ENCODE measurements around the gene ENGASE.

ENGASE gene

GRCh38 chr17:79039886-79040285 is 34.7 kb upstream of the ENGASE start:
- DNase-seq (ENCODE audit: low spot score) = no peak

- DNase-seq (ENCODE audit: low spot score) = no peak
Observed at GRCh38 chr17:79041041-79041570, 33.5 kb upstream of the ENGASE start.

DNA sequence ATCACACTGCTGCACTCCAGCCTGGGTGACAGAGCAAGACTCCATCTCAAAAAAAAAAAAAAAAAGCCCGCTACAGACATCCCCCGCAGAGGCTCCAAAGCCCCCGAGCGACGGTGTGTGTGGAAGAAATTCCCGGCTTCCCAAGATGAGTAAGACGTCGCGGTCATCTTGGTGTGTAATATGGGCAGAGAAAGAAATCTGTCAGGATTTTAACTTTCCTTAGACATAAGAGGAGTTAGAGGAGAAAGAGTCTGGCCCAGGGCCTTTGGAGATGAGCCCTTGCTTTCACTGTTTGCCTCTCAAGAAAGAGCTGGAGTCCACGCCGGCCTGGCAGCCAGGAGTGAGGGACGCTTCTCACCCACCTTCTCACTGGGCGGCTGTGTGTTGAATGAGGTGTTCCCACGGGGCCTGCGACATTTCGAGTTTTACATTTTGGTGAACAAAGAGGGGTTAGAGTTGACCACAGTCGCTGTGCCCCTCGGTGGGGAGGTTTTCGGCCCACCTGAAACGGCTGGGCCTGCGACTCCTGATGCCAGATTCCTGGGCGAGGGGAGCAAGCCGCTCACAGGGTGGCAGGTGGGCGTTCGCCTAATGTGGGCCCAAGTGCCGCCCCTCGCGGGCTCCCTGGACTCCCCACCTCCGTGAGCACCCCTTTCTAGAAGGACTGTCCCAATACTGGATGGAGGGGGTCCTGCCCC is 32.8 kb upstream of the ENGASE start:
- no peak for DNase-seq (ENCODE audit: low spot score)

GRCh38 chr17:79042421-79043190 is 32.0 kb upstream of the ENGASE start:
- peak; percentile 44 for DNase-seq (ENCODE audit: low spot score)

GRCh38 chr17:79043191-79043930 is 31.3 kb upstream of the ENGASE start:
- no peak for DNase-seq (ENCODE audit: low spot score)

DNA sequence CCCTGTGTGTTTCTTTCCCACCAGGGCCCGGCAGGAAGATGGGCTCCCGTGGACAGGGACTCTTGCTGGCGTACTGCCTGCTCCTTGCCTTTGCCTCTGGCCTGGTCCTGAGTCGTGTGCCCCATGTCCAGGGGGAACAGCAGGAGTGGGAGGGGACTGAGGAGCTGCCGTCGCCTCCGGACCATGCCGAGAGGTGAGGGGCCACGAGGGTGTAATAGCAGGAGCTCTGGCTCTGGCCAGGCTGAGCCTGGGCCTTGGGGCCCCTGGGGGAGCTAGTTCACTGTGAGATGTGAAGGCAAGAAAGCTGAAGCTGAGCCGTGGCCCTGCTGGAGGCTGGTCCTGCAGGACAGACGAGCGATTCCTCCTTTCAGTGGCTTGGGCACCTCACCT is 30.7 kb upstream of the ENGASE start:
- DNase-seq (ENCODE audit: low spot score) = no peak

- DNase-seq (ENCODE audit: low spot score) = no peak
Observed at GRCh38 chr17:79044462-79044861, 30.2 kb upstream of the ENGASE start.

- DNase-seq (ENCODE audit: low spot score) = no peak
Observed at GRCh38 chr17:79045001-79045729, 29.5 kb upstream of the ENGASE start.

DNA sequence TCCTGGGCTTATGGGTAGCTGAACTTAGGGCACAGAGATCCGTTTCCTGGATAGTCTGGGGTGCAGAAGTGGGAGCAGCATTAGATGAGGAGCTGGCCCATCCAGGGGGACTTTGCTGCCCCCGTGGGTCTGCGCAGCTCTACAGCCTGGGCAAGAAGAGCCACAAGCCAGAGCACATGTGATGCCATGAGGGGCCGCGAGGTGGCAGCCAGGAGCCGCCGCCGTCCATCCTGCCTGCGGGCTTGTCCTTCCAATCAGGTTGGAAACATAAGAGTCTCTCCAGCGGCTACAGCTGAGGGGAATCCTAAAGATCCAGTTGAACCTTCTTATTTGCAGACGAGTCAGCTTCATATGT is 28.8 kb upstream of the ENGASE start:
- DNase-seq (ENCODE audit: low spot score) = peak; percentile 65

DNA sequence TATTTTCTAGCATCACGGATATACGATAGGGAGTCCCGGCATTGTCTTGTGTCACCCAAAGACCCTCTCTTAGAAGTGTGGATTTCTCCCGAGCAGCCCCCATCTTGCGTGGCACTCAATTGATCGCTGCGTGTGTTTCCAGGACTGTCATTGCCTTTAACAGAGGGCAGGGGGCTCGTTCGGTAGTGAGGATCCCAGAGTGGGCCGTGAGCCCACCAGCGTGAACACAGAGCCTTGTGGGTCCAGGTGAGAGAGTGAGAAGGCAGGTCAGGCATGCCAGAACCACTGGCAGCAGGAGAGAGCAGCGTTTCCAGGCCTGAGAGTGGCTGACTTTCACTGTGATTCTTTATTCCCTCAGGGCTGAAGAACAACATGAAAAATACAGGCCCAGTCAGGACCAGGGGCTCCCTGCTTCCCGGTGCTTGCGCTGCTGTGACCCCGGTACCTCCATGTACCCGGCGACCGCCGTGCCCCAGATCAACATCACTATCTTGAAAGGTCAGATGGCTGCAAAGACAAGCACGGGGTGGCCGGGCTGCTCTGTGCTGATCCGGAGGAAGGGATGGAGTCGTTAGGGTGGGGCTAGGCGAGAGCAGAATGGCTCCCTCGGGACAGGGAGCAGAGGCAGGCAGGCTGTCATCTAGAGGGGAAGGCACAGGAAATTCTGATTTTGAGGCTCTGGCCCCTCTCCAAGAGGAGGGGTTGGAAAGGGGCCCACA is 28.3 kb upstream of the ENGASE start:
- DNase-seq (ENCODE audit: low spot score) = no peak

- DNase-seq (ENCODE audit: low spot score) = no peak
Observed at GRCh38 chr17:79046916-79047280, 27.7 kb upstream of the ENGASE start.

DNA sequence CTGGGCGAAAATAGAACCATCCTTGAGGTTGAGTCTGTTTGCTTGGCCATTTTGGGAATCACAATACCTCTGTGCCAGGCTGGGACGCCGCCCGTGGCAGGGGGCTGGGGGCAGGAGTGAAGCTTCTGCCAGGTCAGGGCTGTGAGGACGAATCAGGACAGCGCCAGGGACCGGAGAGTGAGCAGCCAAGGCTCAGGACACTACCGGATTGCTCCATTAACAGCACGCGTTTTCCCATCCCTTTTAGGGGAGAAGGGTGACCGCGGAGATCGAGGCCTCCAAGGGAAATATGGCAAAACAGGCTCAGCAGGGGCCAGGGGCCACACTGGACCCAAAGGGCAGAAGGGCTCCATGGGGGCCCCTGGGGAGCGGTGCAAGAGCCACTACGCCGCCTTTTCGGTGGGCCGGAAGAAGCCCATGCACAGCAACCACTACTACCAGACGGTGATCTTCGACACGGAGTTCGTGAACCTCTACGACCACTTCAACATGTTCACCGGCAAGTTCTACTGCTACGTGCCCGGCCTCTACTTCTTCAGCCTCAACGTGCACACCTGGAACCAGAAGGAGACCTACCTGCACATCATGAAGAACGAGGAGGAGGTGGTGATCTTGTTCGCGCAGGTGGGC is 27.2 kb upstream of the ENGASE start:
- no peak for DNase-seq (ENCODE audit: low spot score)

- no peak for DNase-seq (ENCODE audit: low spot score)
Observed at GRCh38 chr17:79047923-79048825, 26.4 kb upstream of the ENGASE start.

- no peak for DNase-seq (ENCODE audit: low spot score)
Observed at GRCh38 chr17:79048826-79049755, 25.5 kb upstream of the ENGASE start.

DNA sequence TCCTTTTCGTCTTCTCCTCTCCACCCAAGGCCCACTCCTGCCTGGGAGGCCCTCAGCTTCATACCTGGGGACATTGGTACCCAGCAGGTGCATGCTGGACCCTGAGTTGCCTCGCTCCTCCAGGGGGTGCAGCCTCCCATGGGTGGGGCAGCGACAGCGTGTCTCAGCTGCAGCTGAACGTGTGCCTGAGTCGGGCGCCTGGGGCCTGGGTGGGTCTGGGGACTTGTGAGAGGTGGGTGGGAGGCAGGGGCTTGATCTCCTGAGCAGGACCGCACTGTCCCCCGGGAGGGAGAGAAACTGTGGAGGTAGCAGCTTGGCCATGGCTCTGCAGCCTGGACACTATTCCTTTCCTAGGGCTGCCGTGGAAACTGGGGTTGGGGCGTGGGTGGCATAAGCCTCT is 24.8 kb upstream of the ENGASE start:
- no peak for DNase-seq (ENCODE audit: low spot score)

DNA sequence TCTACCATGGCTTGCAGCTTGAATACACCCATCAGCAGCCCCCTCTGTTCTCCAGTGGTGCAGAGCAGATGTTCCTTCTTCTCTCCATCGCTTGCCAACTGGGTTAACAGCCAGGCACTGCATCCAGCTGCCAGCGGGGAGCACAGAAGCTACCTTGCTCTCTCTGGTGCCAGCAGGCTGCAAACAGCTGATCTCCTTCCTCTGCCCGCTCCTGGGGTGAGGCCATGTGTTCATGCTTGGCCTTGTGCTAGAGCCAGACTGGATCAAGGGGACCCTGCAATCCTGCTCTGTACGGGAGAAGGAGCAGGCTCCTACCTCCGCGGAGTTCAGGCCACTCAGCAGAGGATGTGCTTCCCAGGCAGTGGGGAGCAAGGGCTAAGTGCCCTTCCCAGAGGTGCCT is 24.1 kb upstream of the ENGASE start:
- no peak for DNase-seq (ENCODE audit: low spot score)

DNA sequence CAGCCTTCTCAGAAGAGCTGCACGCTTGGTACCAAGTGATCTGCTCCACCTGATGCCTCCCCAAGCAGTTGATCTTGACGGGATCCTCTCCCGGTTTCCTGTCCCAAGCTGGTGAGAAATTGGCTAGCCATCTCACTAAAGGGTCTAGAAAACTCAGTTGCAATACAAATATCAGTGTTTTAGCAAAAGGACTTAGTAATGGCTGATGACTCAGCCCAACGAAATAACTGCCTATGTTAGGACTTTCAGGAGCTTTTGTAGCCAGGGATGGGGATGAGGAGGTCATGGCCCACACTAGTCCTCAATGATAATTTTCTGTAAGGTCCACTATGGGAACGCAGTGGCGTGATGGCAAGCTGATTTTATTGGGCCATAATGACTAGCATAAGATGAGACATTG is 23.3 kb upstream of the ENGASE start:
- DNase-seq (ENCODE audit: low spot score) = no peak

DNA sequence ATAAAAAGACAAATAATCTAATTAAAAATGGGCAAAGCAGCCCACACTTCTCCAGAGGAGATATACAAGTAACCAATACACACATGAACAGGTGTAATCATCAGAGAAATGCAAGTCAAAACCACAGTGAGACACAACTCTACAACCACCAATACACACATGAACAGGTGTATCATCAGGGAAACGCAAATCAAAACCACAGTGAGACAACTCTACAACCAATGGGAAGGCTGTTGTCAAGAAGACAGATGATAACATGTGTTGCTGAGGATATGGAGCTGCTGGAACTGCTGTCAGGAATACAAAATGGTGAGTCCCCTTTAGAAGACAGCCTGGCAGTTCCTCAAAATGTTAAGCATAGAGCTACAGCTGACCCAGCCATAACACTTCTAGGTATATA is 22.5 kb upstream of the ENGASE start:
- no peak for DNase-seq (ENCODE audit: low spot score)
